ENCODE measurements around the gene ZDHHC8.

DNA sequence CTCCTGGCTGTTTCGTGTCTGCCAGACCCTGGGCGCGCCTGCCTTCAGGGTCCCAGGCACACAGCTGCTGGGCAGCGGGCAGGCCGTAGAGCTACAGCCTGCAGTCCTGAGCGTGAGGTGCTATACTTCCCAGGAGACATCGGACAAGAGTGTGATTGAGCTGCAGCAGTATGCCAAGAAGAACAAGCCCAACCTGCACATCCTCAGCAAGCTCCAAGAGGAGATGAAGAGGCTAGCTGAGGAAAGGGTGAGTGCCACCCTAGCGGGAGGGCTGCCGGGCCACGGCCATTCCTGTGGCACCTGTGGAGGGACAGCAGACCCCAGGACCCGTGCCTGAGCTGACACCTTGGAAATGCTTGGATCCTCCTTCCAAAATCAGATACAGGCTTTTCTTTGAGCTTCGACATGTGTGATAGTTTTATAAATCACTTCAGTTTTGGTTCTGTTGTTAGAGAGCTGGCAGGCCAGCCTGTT, 22.8 kb upstream of the ZDHHC8 start:
- TF ChIP-seq POLR2A (IDR thresholded peaks at IDR 0.05) = no peak
- TF ChIP-seq, protein P1, sequence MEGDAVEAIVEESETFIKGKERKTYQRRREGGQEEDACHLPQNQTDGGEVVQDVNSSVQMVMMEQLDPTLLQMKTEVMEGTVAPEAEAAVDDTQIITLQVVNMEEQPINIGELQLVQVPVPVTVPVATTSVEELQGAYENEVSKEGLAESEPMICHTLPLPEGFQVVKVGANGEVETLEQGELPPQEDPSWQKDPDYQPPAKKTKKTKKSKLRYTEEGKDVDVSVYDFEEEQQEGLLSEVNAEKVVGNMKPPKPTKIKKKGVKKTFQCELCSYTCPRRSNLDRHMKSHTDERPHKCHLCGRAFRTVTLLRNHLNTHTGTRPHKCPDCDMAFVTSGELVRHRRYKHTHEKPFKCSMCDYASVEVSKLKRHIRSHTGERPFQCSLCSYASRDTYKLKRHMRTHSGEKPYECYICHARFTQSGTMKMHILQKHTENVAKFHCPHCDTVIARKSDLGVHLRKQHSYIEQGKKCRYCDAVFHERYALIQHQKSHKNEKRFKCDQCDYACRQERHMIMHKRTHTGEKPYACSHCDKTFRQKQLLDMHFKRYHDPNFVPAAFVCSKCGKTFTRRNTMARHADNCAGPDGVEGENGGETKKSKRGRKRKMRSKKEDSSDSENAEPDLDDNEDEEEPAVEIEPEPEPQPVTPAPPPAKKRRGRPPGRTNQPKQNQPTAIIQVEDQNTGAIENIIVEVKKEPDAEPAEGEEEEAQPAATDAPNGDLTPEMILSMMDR (IDR thresholded peaks at IDR 0.05) = no peak
